Measurements from ENCODE around the gene TRPV5. TPM values are rescaled to one million over a fixed set of nuclear protein-coding genes. Genes with fewer than 3 reads are reported as not detected.

TRPV5 gene
- total RNA-seq = 0.16 TPM

GRCh38 chr7:142933624-142934023 is at the start of gene TRPV5:
TRPV5 (minus strand) TSS chr7:142933746; CDS start chr7:142933459, 287 bp downstream.

GRCh38 chr7:142961973-142962926 is 28.7 kb upstream of the TRPV5 start, which contains the start of gene KEL:
KEL (minus strand) TSS chr7:142962363; CDS start chr7:142962206, 157 bp downstream.

GRCh38 chr7:142939226-142939910 is 5.8 kb upstream of the TRPV5 start, which contains the start of gene LLCFC1:
LLCFC1 (plus strand) TSS chr7:142939484; CDS start chr7:142939622, 138 bp downstream.

GRCh38 chr7:142885311-142886230 is 48.0 kb downstream of the TRPV5 start, which contains the start of gene TRPV6:
TRPV6 (minus strand) TSS chr7:142885745.

Other genes starting within 250 kb of the TRPV5 start
- gene PRSS1, start 184.3 kb downstream of the TRPV5 start, total RNA-seq = not detected
- not detected for gene PRSS2, start 162.8 kb downstream of the TRPV5 start, total RNA-seq
- 17.3 TPM for gene EPHB6, start 78.7 kb downstream of the TRPV5 start, total RNA-seq
- gene TRPV6, start 48.0 kb downstream of the TRPV5 start, total RNA-seq = 0.55 TPM
- not detected for gene LLCFC1, start 5.7 kb upstream of the TRPV5 start, total RNA-seq
- 5.1 TPM for gene KEL, start 28.6 kb upstream of the TRPV5 start, total RNA-seq
- gene OR9A2, start 93.4 kb upstream of the TRPV5 start, total RNA-seq = not detected
- gene OR6V1, start 118.6 kb upstream of the TRPV5 start, total RNA-seq = not detected
- gene PIP, start 198.3 kb upstream of the TRPV5 start, total RNA-seq = not detected
- not detected for gene TAS2R39, start 249.7 kb upstream of the TRPV5 start, total RNA-seq